K562 (cell line): ENCODE measurements around the gene HOXC12. TPM values are rescaled to one million over a fixed set of nuclear protein-coding genes. Genes with fewer than 3 reads are reported as not detected.

Experiments used
- ARID1B ChIP-seq: fragments of 450-650 bp; IDR thresholded peaks from 2 replicates; pipeline ENCODE4 v1.6.1; 2016; ENCODE audit warnings: antibody characterized with exemption, mild to moderate bottlenecking, inconsistent platforms
- CCNT2 ChIP-seq: IDR thresholded peaks from 2 replicates; pipeline ENCODE4 v1.6.1; 2011; ENCODE audit warnings: borderline replicate concordance, low read depth, mild to moderate bottlenecking, moderate library complexity, mixed read lengths, low read length; ENCODE audit not compliant: insufficient read length; ENCODE audit errors: extremely low read depth
- FOXP1 ChIP-seq: sonication (generic); formaldehyde crosslinking; IDR thresholded peaks from 2 replicates; pipeline ENCODE4 v1.8.0; 2022; ENCODE audit warnings: mild to moderate bottlenecking, missing genetic modification reagents
- FUS ChIP-seq: fragments of 200-400 bp; formaldehyde crosslinking; optimal IDR thresholded peaks from 2 replicates; pipeline ENCODE3; 2017; ENCODE audit warnings: low read depth, low read length
- GABPB1 ChIP-seq: sonication (generic); formaldehyde crosslinking; IDR thresholded peaks from 2 replicates; pipeline ENCODE4 v1.8.0; 2022; ENCODE audit warnings: mild to moderate bottlenecking, missing genetic modification reagents
- HDAC6 ChIP-seq: IDR thresholded peaks from 2 replicates; pipeline ENCODE4 v1.6.1; 2012; ENCODE audit warnings: low read depth, mild to moderate bottlenecking, control low read depth, inconsistent platforms, low read length, moderate library complexity
- IRF1 ChIP-seq: sonication (generic); formaldehyde crosslinking; IDR thresholded peaks from 2 replicates; pipeline ENCODE4 v1.8.0; 2022; ENCODE audit warnings: missing genetic modification reagents, mild to moderate bottlenecking, borderline replicate concordance
- MAFF ChIP-seq: IDR thresholded peaks from 2 replicates; pipeline ENCODE4 v1.6.1; 2012; ENCODE audit warnings: low read length, improper control_type of control experiment
- MEF2D ChIP-seq: conservative IDR thresholded peaks from 2 replicates; pipeline ENCODE4 v1.6.1; 2016; ENCODE audit warnings: low read depth, missing genetic modification characterization, missing compliant biosample characterization
- MIER1 ChIP-seq: fragments of 450-650 bp; IDR thresholded peaks from 2 replicates; pipeline ENCODE4 v1.6.1; 2016; ENCODE audit warnings: antibody characterized with exemption, mild to moderate bottlenecking, low read depth
- MNT ChIP-seq, 2 experiments: fragments of 450-650 bp; conservative IDR thresholded peaks; 2 replicates each; pipeline ENCODE4 v1.6.1; 2017; ENCODE audit warnings: mild to moderate bottlenecking in 2 of 2, moderate library complexity in 2 of 2
- PRDM10 ChIP-seq: fragments of 450-650 bp; IDR thresholded peaks from 2 replicates; pipeline ENCODE4 v1.6.1; 2018; ENCODE audit not compliant: partially characterized antibody
- TAL1 ChIP-seq: fragments of 450-650 bp; IDR thresholded peaks from 2 replicates; pipeline ENCODE4 v1.6.1; 2016; ENCODE audit warnings: mild to moderate bottlenecking
- THRB ChIP-seq: fragments of 450-650 bp; formaldehyde crosslinking; conservative IDR thresholded peaks from 2 replicates; pipeline ENCODE4 v1.4.0; 2022; ENCODE audit warnings: mild to moderate bottlenecking, missing genetic modification characterization
- ZBTB43 ChIP-seq: sonication (generic); formaldehyde crosslinking; IDR thresholded peaks from 2 replicates; pipeline ENCODE4 v1.8.0; 2023; ENCODE audit warnings: mild to moderate bottlenecking, missing genetic modification reagents
- ZEB2 ChIP-seq: fragments of 450-650 bp; IDR thresholded peaks from 2 replicates; pipeline ENCODE4 v1.6.1; 2016
- polyA plus RNA-seq, 8 experiments: library from polyadenylated mRNA; depleted of rRNA in 4 of 8; stranded (reverse) in 5 of 8; unstranded in 3 of 8; fragments of >200 nt; fragmentation: Nextera tagmentation in 2 of 8; fragmentation: Illumina TruSeq in 1 of 8; extraction: Ambion mirVana in 2 of 8; extraction: Trizol in 1 of 8; gene quantifications; 2 replicates each; pipeline versions ENCODE4 v1.2.1 to v1.2.3, GENCODE V29; 2011 to 2014; ENCODE audit warnings: inconsistent platforms in 1 of 8, missing spikeins in 1 of 8
- total RNA-seq, 7 experiments: library from RNA; depleted of rRNA in 6 of 7; stranded (reverse); fragments of >200 nt in 6 of 7; fragmentation: Illumina TruSeq in 2 of 7; extraction: Trizol in 2 of 7; gene quantifications; 2 replicates each; pipeline versions ENCODE4 v1.2.1 to v1.2.3, GENCODE V29; 2011 to 2021; ENCODE audit warnings: low replicate concordance in 1 of 7

HOXC12 gene
- total and polyA plus RNA-seq, 9 of the 15 experiments (the other 6 are each of a cell fraction or from before 2014, with no cell fraction given): 0.04 to 0.36 (median 0.11) TPM; not detected in 1

- TF ChIP-seq ARID1B: 0 out of 2 replicates have a peak, but pooled peaks have one; percentile 33
- no peak for TF ChIP-seq ZEB2
- TF ChIP-seq PRDM10: peak; percentile 56
- TF ChIP-seq TAL1: no peak
- TF ChIP-seq GABPB1 (CRISPR knock-in tag): peak; percentile 84
- TF ChIP-seq ZBTB43 (CRISPR knock-in tag): no peak
- peak; percentile 21 for TF ChIP-seq CCNT2
- no peak for TF ChIP-seq MEF2D (tag)
- TF ChIP-seq HDAC6: no peak
- TF ChIP-seq IRF1 (CRISPR knock-in tag): 0 out of 2 replicates have a peak, but pooled peaks have one; percentile 68
- TF ChIP-seq MIER1: 0 out of 2 replicates have a peak, but pooled peaks have one; percentile 16
- no peak for TF ChIP-seq FUS
- TF ChIP-seq THRB (CRISPR knock-in tag): no peak
- no peak for TF ChIP-seq MAFF
- peak in 1 of 2 experiments; percentile 58; a peak in 1 of 4 replicates for TF ChIP-seq MNT (conservative IDR thresholded peaks at IDR 0.05)
- TF ChIP-seq FOXP1 (CRISPR knock-in tag): peak; percentile 51
These were observed 40.9 kb downstream of the HOXC12 start (continued) for GRCh38 chr12:53995378-53996239.
